ENCODE results near the gene TRIM47. TPM values are rescaled to one million over a fixed set of nuclear protein-coding genes. Genes with fewer than 3 reads are reported as not detected.

Gene TRIM47
- total and polyA plus RNA-seq, 8 donors = 13.4 to 63.8 (median 20.8) TPM

- ATAC-seq = no peak
- TF ChIP-seq CTCF (IDR thresholded peaks at IDR 0.05) = no peak
- intact Hi-C loops (cut with DNase I) = no loop called here
- no peaks in the 10 kb centered on the region for H3K9me3 ChIP-seq
- peak in 1 of 4 donors; percentile 67 for DNase-seq
- no peak overlapping the region for H3K4me3 ChIP-seq
- H3K27me3 ChIP-seq = no peaks in the 10 kb centered on the region
- peaks cover 31 to 83% of the 10 kb centered on the region in 2 donors for H3K4me1 ChIP-seq
- H3K36me3 ChIP-seq = peaks cover 2 to 71% of the 10 kb centered on the region in 2 donors
- peak overlapping the region; percentile 87 to 93 for H3K27ac ChIP-seq
These were observed 31.4 kb downstream of the TRIM47 start for GRCh38 chr17:75846692-75847613.

GRCh38 chr17:75845933-75846691 is 32.3 kb downstream of the TRIM47 start:
- peak; percentile 7 for ATAC-seq
- H3K9me3 ChIP-seq = no peaks in the 10 kb centered on the region
- H3K27me3 ChIP-seq = no peaks in the 10 kb centered on the region
- H3K27ac ChIP-seq = peak overlapping the region; percentile 87 to 93
- intact Hi-C loops (cut with DNase I) = no loop called here
- H3K4me1 ChIP-seq = peaks cover 31 to 80% of the 10 kb centered on the region in 2 donors
- no peak for TF ChIP-seq CTCF (IDR thresholded peaks at IDR 0.05)
- no peak overlapping the region for H3K4me3 ChIP-seq
- DNase-seq = peak in 1 of 4 donors; percentile 75
- H3K36me3 ChIP-seq = peaks cover 0 to 65% of the 10 kb centered on the region in 2 donors

- intact Hi-C loops (cut with DNase I) = no loop called here
- peaks cover 0 to 65% of the 10 kb centered on the region in 2 donors for H3K36me3 ChIP-seq
These were observed 33.2 kb downstream of the TRIM47 start for GRCh38 chr17:75845058-75845711.

GRCh38 chr17:75844530-75845057 is 33.8 kb downstream of the TRIM47 start:
- DNase-seq = peak in 3 of 4 donors; percentile 84 to 90 (median 85)
- H3K4me1 ChIP-seq = peaks cover 31 to 76% of the 10 kb centered on the region in 2 donors

More at GRCh38 chr17:75845058-75845711, 33.2 kb downstream of the TRIM47 start:
- Histone ChIP-seq H3K27me3 (no peaks in the 10 kb centered on the region), H3K27ac (peak overlapping the region; percentile 87 to 93), H3K9me3 (no peaks in the 10 kb centered on the region), H3K4me1 (peaks cover 31 to 80% of the 10 kb centered on the region in 2 donors), H3K4me3 (peak overlapping the region in 1 of 2 donors; percentile 61)
- DNase-seq (peak in 3 of 4 donors; percentile 78 to 94 (median 91)), ATAC-seq (peak; percentile 82)
- TF ChIP-seq CTCF (IDR thresholded peaks at IDR 0.05) = peak; percentile 77 to 95

More at GRCh38 chr17:75844530-75845057, 33.8 kb downstream of the TRIM47 start:
- no peaks in the 10 kb centered on the region for H3K9me3 ChIP-seq
- H3K27ac ChIP-seq = peak overlapping the region; percentile 87 to 93
- peaks cover 0 to 65% of the 10 kb centered on the region in 2 donors for H3K36me3 ChIP-seq
- H3K4me3 ChIP-seq = peak overlapping the region; percentile 21 to 61
- no peak for TF ChIP-seq CTCF (IDR thresholded peaks at IDR 0.05)
- H3K27me3 ChIP-seq = no peaks in the 10 kb centered on the region
- peak; percentile 81 for ATAC-seq
- intact Hi-C loops (cut with DNase I) = no loop called here
